Neural cell (in vitro differentiated cells): ENCODE data around the gene MST1.

Source experiments
- CTCF ChIP-seq: fragments of 450-650 bp; IDR thresholded peaks from 2 replicates; pipeline ENCODE4 v1.5.1; 2014; ENCODE audit warnings: antibody characterized with exemption, mild to moderate bottlenecking, moderate library complexity; ENCODE audit not compliant: poor library complexity, severe bottlenecking
- EP300 ChIP-seq: fragments of 450-650 bp; conservative IDR thresholded peaks from 2 replicates; pipeline ENCODE4 v1.6.1; 2014; ENCODE audit warnings: antibody characterized with exemption, mild to moderate bottlenecking, moderate library complexity; ENCODE audit not compliant: poor library complexity, severe bottlenecking
- EZH2 ChIP-seq: fragments of 200-600, 300-800 bp; shearing (Covaris generic), sonication (generic); IDR thresholded peaks from 2 replicates; pipeline ENCODE4 v1.6.1; 2014; ENCODE audit warnings: antibody characterized with exemption, low read length, borderline replicate concordance, mild to moderate bottlenecking; ENCODE audit not compliant: insufficient read depth, poor library complexity, severe bottlenecking
- MXI1 ChIP-seq: fragments of 450-650 bp; conservative IDR thresholded peaks from 2 replicates; pipeline ENCODE4 v1.6.1; 2014; ENCODE audit warnings: antibody characterized with exemption, mild to moderate bottlenecking; ENCODE audit not compliant: poor library complexity, severe bottlenecking
- POLR2AphosphoS5 ChIP-seq: IDR thresholded peaks from 2 replicates; pipeline ENCODE4 v1.6.1; 2012
- RAD21 ChIP-seq: fragments of 450-650 bp; conservative IDR thresholded peaks from 2 replicates; pipeline ENCODE4 v1.6.1; 2014; ENCODE audit warnings: antibody characterized with exemption, mild to moderate bottlenecking, moderate library complexity
- REST ChIP-seq: IDR thresholded peaks from 2 replicates; pipeline ENCODE4 v1.6.1; 2012; ENCODE audit warnings: borderline replicate concordance
- SMC3 ChIP-seq: fragments of 450-650 bp; conservative IDR thresholded peaks from 2 replicates; pipeline ENCODE4 v1.6.1; 2014; ENCODE audit warnings: antibody characterized with exemption, mild to moderate bottlenecking, moderate library complexity; ENCODE audit not compliant: poor library complexity
- TAF1 ChIP-seq: IDR thresholded peaks from 2 replicates; pipeline ENCODE4 v1.6.1; 2012; ENCODE audit warnings: low read depth

- TF ChIP-seq REST (no peak), POLR2AphosphoS5 (no peak), CTCF (no peak), EZH2 (no peak), TAF1 (no peak), EP300 (no peak), RAD21 (no peak), SMC3 (no peak), MXI1 (no peak)
Observed at GRCh38 chr3:49639551-49639950, 49.7 kb downstream of the MST1 start.
